ENCODE data around the gene ANKRD39. TPM values are rescaled to one million over a fixed set of nuclear protein-coding genes. Genes with fewer than 3 reads are reported as not detected.

Gene ANKRD39
- total RNA-seq, 1 experiment from 2014 or later, result 7.7 TPM

DNA sequence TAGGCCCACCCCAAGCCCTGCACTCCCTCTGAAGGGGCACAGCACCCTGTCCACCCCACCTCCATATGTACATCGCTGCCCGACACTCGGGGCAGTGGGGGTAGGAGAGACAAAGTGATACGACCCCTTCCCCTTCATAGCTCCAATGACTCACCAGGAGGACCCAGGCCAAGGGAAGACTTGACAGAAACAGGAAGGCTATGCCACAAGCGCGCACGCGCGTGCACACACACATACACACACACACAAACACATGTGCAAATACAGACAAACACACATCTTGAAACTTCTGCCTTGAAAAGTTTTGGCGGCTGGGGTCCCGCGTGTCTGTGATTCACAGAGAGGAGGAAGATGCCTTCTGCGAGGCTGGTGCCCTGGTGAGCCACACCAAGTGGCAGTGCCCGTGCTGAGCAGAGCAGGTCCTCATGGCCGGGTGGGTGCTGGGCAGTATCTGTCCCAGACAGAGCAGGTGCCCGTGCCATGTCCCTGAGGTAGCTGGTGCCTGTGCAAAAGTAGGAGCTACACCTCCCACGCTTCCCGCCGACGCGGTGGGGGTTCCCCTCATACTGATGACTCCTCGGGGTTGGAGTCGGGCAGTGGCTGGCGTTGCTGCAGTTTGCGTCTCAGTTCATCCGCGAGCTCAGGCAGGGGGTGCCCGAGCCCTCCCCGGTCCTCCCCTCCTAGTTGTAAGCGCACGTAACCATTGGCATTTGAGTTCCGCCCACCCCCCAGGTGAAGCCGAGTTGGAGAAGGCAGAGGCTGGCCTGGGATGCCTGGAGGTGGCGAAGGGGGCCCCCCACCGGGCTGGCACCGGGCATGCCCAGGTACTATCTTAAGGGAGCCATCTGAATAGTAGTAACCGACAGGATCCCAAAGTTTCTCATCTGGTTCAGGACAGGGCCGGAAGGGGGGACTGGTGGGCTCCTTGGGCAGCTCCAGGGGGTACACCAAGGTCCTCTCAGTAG is 2.5 kb upstream of the ANKRD39 start:
- Histone ChIP-seq H3K27ac (no peak overlapping the region), H3K36me3 (peaks cover 43% of the 10 kb centered on the region), H3K9me3 (replicated peaks) (no peaks in the 10 kb centered on the region), H3K27me3 (no peaks in the 10 kb centered on the region), H3K4me1 (no peaks in the 10 kb centered on the region), H3K4me3 (no peak overlapping the region)
- DNase-seq, result peak in 1 of 2 experiments; percentile 1

DNA sequence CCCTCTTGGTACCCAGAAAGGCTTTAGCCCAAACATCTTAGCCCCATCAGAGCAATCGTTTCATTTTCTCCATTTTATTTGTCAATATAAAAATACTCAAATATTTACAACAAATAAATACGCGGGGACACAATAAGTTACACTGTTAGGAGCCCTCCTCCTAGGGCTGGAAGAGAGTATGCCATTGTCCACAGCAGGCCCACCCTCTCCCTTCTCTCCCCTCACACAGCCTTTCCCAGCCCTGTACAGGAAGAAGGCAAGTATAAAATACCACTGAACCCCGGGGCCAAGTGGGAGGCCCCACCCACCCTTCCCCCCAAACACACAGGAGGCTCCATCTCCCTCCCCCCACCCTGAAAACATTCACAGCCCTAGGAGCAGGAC is 1.9 kb upstream of the ANKRD39 start:
- no peaks in the 10 kb centered on the region for H3K9me3 ChIP-seq (replicated peaks)
- no peaks in the 10 kb centered on the region for H3K4me1 ChIP-seq
- peaks cover 37% of the 10 kb centered on the region for H3K36me3 ChIP-seq
- no peak overlapping the region for H3K4me3 ChIP-seq
- H3K27me3 ChIP-seq, result no peaks in the 10 kb centered on the region
- DNase-seq, result no peak
- H3K27ac ChIP-seq, result no peak overlapping the region

DNA sequence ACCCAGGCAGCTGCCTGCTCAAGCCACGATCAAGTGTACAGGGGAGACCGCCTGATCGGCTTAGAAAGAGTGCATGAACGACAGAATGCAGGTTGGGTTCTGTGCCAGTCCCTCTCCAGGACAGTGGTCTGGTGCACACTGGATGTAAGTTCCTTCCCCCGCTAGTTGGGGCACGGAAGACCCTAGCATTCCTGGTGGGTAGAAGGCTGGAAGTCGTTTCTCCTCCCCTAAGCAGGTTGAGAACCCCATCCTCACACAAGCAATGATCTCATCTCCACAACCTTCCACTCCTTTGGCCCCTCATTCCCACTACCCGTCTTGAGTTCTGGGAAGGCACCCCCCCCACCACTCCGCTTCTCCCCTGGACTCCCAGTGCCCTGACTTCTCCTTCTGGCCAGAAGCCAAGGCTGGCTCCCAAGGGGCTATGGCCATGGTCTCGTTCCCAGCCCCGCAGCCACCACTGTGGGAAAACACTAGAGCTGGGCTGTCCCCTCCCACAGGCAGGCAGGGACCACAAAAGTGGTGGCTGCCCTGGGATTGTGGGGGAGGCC is 1.4 kb upstream of the ANKRD39 start:
- Histone ChIP-seq H3K9me3 (replicated peaks) (no peaks in the 10 kb centered on the region), H3K27ac (no peak overlapping the region), H3K4me3 (no peak overlapping the region; the same call in 1 of the 2 replicates), H3K4me1 (no peaks in the 10 kb centered on the region), H3K36me3 (peaks cover 33% of the 10 kb centered on the region), H3K27me3 (no peaks in the 10 kb centered on the region)
- peak; percentile 32 to 45 for DNase-seq

DNA sequence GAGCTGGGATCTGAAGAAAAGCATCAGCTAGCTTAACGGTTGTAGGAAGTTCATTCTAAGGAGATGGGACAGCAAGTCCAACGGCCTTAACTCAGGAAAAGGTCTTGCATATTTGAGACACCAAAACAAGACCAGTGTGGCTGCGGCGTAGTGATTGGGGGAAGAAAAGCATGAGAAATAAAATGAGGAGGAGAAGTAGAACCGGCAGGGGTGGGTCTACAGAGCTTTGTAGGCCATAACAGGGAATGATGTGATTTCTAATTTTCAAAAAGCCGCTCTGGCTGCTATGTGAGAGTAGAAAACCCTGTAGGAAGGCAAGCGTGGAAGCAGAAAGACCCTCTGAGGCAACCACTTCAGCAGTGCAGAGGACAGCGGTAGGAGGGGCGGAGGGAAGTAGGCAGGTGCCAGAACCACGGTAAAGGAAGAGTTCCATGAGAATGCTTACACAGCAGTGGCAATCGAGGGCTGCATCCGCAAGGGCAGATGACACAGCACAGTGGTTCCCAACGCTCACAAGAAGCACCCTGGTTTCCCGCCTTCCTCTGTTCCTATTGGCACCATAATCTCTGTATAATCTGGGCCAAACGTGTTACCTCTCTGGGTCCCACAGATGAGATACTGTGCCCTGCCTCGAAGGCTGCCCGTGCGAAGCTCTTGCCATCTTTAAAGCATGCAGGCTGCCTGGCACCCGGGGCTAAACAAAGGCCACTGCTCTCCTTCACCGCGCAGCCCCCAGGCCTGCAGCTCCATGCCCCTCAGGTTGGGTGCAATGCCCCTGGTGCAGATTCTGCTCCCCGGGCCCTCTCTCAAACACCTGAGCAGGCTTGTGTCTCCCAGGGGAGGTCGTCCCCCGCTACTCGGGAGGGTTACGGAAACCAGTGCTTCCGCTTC is 795 bp downstream of the ANKRD39 start:
- H3K36me3 ChIP-seq, result peaks cover 18% of the 10 kb centered on the region
- peak overlapping the region; percentile 9; the same call in 1 of the 2 replicates for H3K27ac ChIP-seq
- no peaks in the 10 kb centered on the region for H3K9me3 ChIP-seq (replicated peaks)

DNA sequence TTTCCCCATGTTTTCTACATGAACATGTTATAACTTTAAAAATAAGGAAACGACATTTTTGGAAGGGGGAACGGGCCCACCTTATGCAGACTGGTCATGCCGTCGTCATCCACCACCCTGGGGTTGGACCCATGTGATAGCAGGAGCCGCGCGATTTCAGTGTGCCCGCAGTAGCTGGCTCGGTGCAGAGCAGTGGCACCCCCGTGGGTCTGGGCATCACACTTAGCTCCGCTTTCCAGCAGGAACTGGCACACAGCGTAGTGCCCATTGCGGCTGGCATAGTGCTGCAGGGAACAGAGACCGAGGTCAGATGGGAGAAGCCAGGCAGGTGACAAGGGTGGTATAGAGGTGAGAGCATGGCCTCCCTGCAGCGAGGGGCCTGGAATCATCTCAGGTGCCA is 4.5 kb downstream of the ANKRD39 start:
- H3K4me3 ChIP-seq, result no peak overlapping the region
- 0 out of 2 replicates have a peak, but pooled peaks cover 2% of the 10 kb centered on the region for H3K36me3 ChIP-seq
- H3K4me1 ChIP-seq, result no peaks in the 10 kb centered on the region
- H3K27me3 ChIP-seq, result no peaks in the 10 kb centered on the region
- no peak overlapping the region for H3K27ac ChIP-seq
- no peak for DNase-seq
- no peaks in the 10 kb centered on the region for H3K9me3 ChIP-seq (replicated peaks)

More for the DNA sequence above, 795 bp downstream of the ANKRD39 start:
- peak overlapping the region; percentile 72 for H3K4me3 ChIP-seq
- H3K4me1 ChIP-seq, result no peaks in the 10 kb centered on the region
- no peaks in the 10 kb centered on the region for H3K27me3 ChIP-seq
- peak in 1 of 2 experiments; percentile 35 for DNase-seq

DNA sequence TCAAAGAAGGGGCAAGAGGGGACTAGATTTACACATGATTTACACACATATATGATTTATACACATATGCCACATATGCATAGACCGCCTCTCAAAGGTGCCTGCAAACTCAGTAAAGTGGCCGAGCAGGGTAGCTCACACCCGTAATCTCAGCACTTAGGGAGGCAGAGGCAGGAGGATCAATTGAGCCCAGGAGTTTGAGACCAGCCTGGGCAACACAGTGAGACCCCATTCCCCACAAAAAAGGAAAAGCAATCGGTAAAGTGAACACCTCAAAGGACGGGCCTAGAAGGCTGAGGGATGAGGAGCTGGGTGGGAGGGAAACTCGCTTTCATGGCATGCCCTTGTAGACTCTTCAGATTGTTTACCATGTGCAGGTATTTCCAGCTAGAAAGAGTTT is 5.1 kb downstream of the ANKRD39 start:
- no peaks in the 10 kb centered on the region for H3K9me3 ChIP-seq (replicated peaks)
- H3K4me3 ChIP-seq, result no peak overlapping the region
- no peaks in the 10 kb centered on the region for H3K4me1 ChIP-seq
- no peaks in the 10 kb centered on the region for H3K27me3 ChIP-seq
- H3K36me3 ChIP-seq, result 0 out of 2 replicates have a peak, but pooled peaks cover 2% of the 10 kb centered on the region
- no peak overlapping the region for H3K27ac ChIP-seq
- DNase-seq, result no peak

DNA sequence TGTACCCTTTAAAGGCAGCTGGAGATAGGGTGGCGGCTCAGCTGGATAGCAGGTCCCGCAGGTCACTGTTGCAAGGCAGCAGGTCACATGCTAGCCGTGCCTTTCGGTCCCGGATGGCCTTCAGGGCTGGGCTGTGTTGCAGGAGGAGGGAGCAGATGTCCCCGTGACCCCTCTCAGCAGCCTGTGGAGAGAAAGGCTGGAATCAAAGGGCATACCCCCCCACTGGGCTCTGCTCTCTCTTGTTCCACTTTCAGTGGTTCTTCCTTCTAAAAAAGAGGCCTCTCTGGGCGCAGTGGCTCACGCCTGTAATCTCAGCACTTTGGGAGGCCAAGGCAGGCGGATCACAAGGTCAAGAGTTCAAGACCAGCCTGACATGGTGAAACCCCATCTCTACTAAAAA is 9.6 kb downstream of the ANKRD39 start:
- no peak overlapping the region for H3K27ac ChIP-seq
- no peaks in the 10 kb centered on the region for H3K4me1 ChIP-seq
- no peaks in the 10 kb centered on the region for H3K27me3 ChIP-seq
- H3K4me3 ChIP-seq, result no peak overlapping the region
- no peaks in the 10 kb centered on the region for H3K9me3 ChIP-seq (replicated peaks)
- no peak for DNase-seq
- 0 out of 2 replicates have a peak, but pooled peaks cover 2% of the 10 kb centered on the region for H3K36me3 ChIP-seq

DNA sequence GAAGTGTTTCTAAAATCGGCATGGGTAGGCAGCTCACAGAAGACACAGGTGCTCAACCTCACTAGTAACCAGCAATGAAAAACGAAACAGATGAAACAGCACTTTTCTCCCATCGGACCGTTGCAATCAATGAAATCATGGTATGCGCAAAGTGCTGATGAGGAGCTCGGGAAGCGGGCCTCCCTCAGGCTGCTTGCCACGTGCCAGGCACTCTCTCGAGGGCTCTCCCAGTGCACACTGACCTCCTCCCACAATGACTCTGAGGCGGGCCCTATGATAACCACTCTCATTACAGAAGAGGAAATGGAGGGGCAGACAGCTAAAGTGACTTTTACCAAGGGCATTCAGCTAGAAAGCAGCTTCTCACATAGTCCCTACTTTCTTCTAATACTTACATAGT is 10.2 kb downstream of the ANKRD39 start:
- Histone ChIP-seq H3K9me3 (replicated peaks) (no peaks in the 10 kb centered on the region), H3K4me1 (no peaks in the 10 kb centered on the region), H3K4me3 (no peak overlapping the region), H3K27ac (no peak overlapping the region), H3K27me3 (no peaks in the 10 kb centered on the region), H3K36me3 (0 out of 2 replicates have a peak, but pooled peaks cover under 1% of the 10 kb centered on the region)
- no peak for DNase-seq

DNA sequence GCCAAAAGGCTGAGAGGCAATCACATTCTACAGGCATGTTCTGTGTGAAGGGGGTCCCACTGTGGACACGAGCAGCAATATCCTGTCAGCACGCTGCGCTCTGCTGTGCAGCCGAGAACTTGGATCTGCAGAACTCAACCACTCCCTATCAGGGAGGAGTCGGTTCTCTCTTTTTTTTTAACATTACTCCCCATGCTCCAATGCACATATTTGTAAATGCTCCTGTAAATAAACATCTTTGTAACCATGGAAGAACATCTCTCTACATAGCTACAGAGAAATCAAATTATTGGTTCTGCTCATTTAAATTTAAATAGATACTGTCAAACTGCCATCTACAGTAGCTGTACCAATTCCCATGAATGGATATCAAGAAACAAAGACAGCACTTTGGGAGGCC is 11.0 kb downstream of the ANKRD39 start:
- Histone ChIP-seq H3K9me3 (replicated peaks) (no peaks in the 10 kb centered on the region), H3K27me3 (no peaks in the 10 kb centered on the region)
- DNase-seq, result no peak

DNA sequence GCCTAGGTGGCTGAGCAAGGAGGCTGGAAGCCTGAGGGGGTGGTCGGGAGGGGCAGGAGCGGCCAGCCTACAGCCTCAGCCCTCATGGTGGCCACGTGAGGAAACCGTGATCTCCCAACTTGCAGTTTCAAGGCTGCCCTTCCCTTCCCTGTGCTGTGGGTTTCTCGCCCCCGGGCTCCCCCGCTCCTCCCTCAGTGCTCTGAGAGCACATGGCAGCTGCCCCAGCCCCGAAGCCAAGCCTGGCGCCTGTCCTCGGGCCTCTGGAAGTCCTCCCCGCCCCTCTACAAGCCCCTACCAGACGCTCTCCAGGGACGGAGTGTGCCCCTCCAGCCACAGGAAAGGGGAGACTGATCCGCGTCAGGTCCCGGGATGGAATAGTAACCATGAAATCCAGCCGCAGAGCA is 13.4 kb downstream of the ANKRD39 start:
- H3K36me3 ChIP-seq, result no peaks in the 10 kb centered on the region
- no peaks in the 10 kb centered on the region for H3K4me1 ChIP-seq
- no peaks in the 10 kb centered on the region for H3K27me3 ChIP-seq
- H3K9me3 ChIP-seq (replicated peaks), result no peaks in the 10 kb centered on the region
- DNase-seq, result no peak
- H3K4me3 ChIP-seq, result no peak overlapping the region
- no peak overlapping the region for H3K27ac ChIP-seq

More for the DNA sequence above, 11.0 kb downstream of the ANKRD39 start:
- H3K4me3 ChIP-seq, result no peak overlapping the region
- H3K4me1 ChIP-seq, result no peaks in the 10 kb centered on the region
- H3K27ac ChIP-seq, result no peak overlapping the region
- H3K36me3 ChIP-seq, result no peaks in the 10 kb centered on the region

DNA sequence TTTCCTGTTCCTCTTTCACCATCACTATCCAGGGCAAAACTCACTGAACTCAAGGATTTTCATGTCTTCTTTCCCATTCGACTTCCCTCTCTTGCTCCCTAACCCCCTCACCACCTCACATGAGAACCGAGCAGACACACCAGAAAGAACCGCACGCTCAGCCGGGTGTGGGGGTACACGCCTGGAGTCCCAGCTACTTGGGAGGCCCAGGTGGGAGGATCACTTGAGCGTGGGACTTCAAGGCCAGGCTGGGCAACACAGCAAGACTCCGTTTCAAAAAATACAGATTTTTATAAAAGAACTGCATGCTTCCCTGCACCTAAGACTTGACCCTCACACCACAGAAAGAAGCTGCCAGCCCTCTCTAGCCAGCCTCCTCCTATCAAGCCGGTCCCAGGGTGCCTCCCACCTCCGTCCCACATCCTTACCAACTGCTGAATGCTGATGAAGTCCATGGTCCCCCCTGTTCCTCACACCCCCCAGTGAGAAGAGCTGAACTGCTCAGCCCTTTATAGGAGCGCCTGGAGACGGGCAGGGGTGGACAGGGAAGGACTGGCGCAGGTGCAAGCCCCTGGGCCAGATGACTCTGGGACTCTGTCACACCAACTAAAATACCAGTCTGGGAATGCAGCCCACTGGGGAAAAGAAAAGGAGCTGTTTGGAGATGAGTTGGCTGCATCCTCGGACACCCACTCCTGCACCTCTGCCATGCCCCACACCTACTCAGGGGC is 14.1 kb downstream of the ANKRD39 start, which contains the start of gene ANKRD23:
Gene ANKRD23 (minus strand): TSS at position 484 of the 731 bp plus-strand sequence. CDS start 29 bp downstream, at position 455.
- no peak within 1 kb of the TSS for H3K4me3 ChIP-seq
- DNase-seq, result no peak
- H3K27ac ChIP-seq, result no peak within 1 kb of the TSS
- no peaks in the 10 kb centered on the region for H3K4me1 ChIP-seq
- H3K27me3 ChIP-seq, result no peaks in the 10 kb centered on the region
- H3K9me3 ChIP-seq (replicated peaks), result no peaks in the 10 kb centered on the region
- H3K36me3 ChIP-seq, result no peaks in the 10 kb centered on the region

DNA sequence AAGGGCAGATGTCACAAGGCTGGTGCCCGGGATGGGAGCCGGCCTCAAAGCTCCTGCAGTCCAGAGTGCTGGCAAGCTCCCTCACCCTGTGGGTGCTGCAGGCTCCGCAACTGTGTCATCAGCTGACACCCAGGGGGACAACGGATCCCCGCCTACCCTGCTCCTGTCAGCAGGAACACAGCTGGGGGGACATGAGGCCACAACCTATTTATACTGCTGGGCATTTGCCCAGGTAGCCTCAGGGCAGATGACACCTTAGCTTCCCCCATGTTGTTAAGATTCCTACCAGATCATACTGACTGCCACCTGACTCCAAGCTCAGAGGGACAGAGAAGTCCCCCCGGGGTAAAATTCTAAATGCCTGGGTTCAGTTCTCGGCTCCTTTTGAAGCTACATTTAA is 15.2 kb downstream of the ANKRD39 start:
- Histone ChIP-seq H3K4me1 (no peaks in the 10 kb centered on the region), H3K27me3 (no peaks in the 10 kb centered on the region), H3K4me3 (no peak overlapping the region), H3K36me3 (no peaks in the 10 kb centered on the region), H3K9me3 (replicated peaks) (no peaks in the 10 kb centered on the region), H3K27ac (no peak overlapping the region)
- DNase-seq, result peak in 1 of 2 experiments; percentile 19

DNA sequence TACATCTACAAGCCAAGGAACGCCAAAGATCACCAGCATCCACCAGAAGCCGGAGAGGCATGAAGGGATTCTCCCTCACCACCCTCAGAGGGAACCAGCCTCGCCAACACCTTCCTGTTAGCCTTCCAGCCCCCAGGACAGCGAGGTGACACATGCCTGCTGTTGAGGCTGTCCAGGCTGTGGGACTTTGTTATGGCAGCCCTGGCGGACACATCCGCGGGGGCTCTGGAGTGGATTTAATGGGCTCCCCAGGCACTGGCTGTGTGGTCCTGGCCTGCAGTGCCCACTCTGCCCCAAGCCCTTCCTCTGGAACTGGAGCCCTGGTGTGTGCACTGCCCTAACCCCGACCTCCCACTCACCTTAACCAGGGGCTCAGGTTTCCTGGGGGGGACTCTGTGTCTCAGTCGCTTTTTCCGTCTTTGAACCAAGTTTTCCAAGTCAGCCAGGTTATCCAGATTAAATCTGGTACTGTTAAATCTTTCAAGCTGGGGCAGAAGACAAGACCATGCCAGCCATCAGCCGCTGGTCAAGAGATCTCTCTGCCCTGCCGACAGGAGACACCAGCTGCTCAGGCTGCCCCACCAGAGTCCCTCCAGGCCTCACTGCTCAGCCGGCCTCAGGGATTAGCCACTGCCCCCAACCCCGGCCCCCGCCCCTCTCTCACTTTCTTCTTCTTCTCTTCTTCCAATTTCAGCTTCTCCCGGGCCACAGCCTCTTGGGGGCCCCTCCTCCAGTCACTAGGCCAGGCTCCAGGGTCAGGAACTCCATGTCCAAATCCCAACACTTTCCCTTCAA is 15.9 kb downstream of the ANKRD39 start:
- Histone ChIP-seq H3K4me1 (no peaks in the 10 kb centered on the region), H3K36me3 (no peaks in the 10 kb centered on the region), H3K27ac (no peak overlapping the region), H3K9me3 (replicated peaks) (no peaks in the 10 kb centered on the region), H3K27me3 (no peaks in the 10 kb centered on the region), H3K4me3 (no peak overlapping the region)
- DNase-seq, result no peak

Measured in SJCRH30 (cell line).